Activated naive CD4-positive, alpha-beta T cell treated with anti-CD3 and anti-CD28 coated beads for 36 hours (primary cell): ENCODE measurements around the gene TCF4. TPM values are rescaled to one million over a fixed set of nuclear protein-coding genes. Genes with fewer than 3 reads are reported as not detected.

Experiments
- CTCF ChIA-PET: fragments of 350-600 bp; sonication (Branson Sonifier 250); formaldehyde crosslinking; loops from one replicate; lab custom pipeline; 2021; ENCODE audit warnings: antibody characterized with exemption; lab: Charles Lee
- DNase-seq: peaks from one replicate; pipeline ENCODE4 v3.0.0-alpha.2; 2020
- H3K27ac Mint-ChIP-seq: one replicate; pipeline ENCODE4 v1.8.0; 2021; ENCODE audit warnings: mild to moderate bottlenecking, mixed read lengths
- H3K27me3 Mint-ChIP-seq: one replicate; pipeline ENCODE4 v1.8.0; 2021; ENCODE audit warnings: low read depth, mixed read lengths
- H3K36me3 Mint-ChIP-seq: one replicate; pipeline ENCODE4 v1.8.0; 2021; ENCODE audit warnings: low read depth, mixed read lengths
- H3K4me1 Mint-ChIP-seq: one replicate; pipeline ENCODE4 v1.8.0; 2021; ENCODE audit warnings: low read depth, mixed read lengths
- H3K4me3 Mint-ChIP-seq: one replicate; pipeline ENCODE4 v1.8.0; 2021; ENCODE audit warnings: mild to moderate bottlenecking, moderate library complexity, mixed read lengths
- H3K9me3 Mint-ChIP-seq: one replicate; pipeline ENCODE4 v1.8.0; 2021; ENCODE audit warnings: mixed read lengths
- intact Hi-C: fragments of 100-400 bp; cut with micrococcal nuclease; formaldehyde crosslinking; loops from one replicate; pipeline ENCODE4 v1.15.1; 2023
- total RNA-seq, 2 experiments: library from RNA; stranded (reverse); gene quantifications; one replicate each; pipeline ENCODE4 v1.2.3, GENCODE V29; 2021

The TCF4 gene
- total RNA-seq, 2 experiments from 2014 or later, result 0.49 to 0.91 TPM

DNA sequence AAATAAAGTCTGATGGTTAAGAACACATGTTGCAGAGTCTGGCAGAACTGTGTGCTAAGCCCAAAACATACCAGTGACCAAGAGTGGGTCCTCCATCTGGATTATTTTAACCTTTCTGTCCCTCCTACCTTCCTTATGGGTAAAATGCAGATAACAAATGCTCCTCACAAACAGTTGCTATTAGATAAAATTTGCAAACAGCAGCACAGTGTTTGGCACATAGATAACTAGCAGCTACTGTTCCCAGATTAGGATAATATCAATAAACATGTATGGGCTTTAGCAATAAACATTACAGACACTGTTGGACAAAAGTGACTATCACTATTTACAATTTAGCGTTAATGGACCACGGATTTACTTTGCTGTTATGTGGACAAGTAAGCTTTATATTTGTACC is 154.9 kb downstream of the TCF4 start:
- Mint-ChIP-seq H3K9me3 (no peaks in the 10 kb centered on the region), H3K4me3 (no peak overlapping the region), H3K27me3 (no peaks in the 10 kb centered on the region), H3K27ac (no peak overlapping the region), H3K36me3 (no peaks in the 10 kb centered on the region), H3K4me1 (no peaks in the 10 kb centered on the region)
- intact Hi-C loops, result no loop called here
- CTCF ChIA-PET, result no interaction called here
- no peak for DNase-seq

DNA sequence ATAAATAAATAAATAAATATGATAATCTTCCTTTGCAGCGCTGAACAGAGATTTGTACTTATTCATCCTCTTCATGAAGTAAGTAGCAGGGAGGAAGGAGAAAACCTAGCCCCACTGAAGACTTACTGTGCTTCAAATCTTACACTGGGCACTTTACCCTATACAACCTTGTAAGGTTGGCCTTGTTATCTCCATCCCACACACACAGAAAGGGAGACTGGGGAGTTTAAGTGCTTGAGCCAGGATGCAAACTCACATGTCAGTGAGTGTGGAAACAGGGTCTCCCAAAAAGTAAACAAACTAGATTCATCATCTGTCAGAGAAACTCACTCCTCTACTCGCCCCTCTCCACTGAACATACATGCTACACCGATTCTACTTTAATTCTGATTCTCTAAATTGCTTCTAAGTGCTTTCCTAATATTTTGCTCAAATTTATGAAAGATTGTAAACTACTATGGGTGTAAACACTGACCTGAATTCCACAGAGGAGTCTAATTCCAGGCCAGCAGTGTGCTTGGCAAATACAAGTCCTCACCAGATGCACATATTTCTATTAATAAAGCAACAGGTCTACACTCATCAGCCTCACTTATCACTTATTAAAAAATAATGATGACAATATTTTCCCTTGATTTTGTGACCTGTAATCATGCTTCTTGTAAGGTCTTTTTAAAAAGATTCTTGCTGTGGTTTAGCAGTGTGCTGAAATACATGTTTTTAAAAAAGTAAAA is 155.5 kb downstream of the TCF4 start:
- no peak for DNase-seq
- H3K4me3 Mint-ChIP-seq, result no peak overlapping the region

DNA sequence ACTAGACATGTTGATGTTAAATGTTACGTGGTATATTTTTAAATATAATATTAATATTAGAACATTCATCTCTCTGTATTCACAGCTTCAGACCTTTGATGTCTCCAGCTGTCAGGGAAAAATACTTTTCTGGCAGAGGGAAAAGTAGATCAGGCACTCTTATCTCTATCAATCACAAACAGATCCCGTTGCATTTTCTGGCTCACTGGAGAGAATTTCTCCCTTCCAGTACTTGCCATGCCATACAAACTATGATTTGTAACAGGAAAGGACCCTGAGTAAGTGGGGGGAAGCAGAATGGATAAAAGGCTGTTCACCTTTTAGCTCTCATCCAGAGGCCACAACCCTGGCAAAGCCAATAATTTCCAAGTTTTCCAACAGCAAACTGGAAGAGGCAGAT is 158.0 kb downstream of the TCF4 start:
- H3K27ac Mint-ChIP-seq, result no peak overlapping the region
- intact Hi-C loops, result no loop called here
- H3K4me3 Mint-ChIP-seq, result no peak overlapping the region
- H3K27me3 Mint-ChIP-seq, result no peaks in the 10 kb centered on the region
- CTCF ChIA-PET, result interaction anchor here (0.6 kb wide), 1 partner anchor 75 kb away, joined by 3 read pairs; no protein-coding TSS in a partner anchor
- H3K9me3 Mint-ChIP-seq, result no peaks in the 10 kb centered on the region
- DNase-seq, result no peak
- no peaks in the 10 kb centered on the region for H3K36me3 Mint-ChIP-seq
- no peaks in the 10 kb centered on the region for H3K4me1 Mint-ChIP-seq

More for the DNA sequence above, 155.5 kb downstream of the TCF4 start:
- Mint-ChIP-seq H3K27me3 (no peaks in the 10 kb centered on the region), H3K36me3 (no peaks in the 10 kb centered on the region), H3K9me3 (no peaks in the 10 kb centered on the region), H3K27ac (no peak overlapping the region), H3K4me1 (no peaks in the 10 kb centered on the region)
- CTCF ChIA-PET, result no interaction called here
- intact Hi-C loops, result no loop called here

DNA sequence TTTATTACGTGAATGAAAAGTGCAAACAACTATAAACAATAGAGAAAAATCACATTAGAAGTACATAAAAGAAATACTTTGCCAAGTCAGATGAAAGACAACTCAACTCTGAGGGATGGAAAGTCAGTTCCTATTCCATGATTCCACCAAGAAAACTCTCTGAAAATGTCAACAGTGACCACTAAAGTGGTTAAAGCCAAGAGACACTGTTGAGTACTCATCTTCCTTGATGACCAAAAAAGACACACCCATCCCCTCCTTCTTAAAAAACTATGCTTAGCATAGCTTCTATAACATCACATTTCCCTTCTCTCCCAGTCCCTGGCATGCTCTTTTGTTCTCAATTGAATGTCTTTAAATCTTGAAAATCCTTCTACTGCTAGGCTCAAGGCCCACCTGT is 160.0 kb downstream of the TCF4 start:
- Mint-ChIP-seq H3K9me3 (no peaks in the 10 kb centered on the region), H3K4me1 (no peaks in the 10 kb centered on the region), H3K4me3 (no peak overlapping the region), H3K27ac (no peak overlapping the region), H3K27me3 (peaks cover 11% of the 10 kb centered on the region), H3K36me3 (no peaks in the 10 kb centered on the region)
- CTCF ChIA-PET, result no interaction called here
- intact Hi-C loops, result no loop called here
- DNase-seq, result no peak

DNA sequence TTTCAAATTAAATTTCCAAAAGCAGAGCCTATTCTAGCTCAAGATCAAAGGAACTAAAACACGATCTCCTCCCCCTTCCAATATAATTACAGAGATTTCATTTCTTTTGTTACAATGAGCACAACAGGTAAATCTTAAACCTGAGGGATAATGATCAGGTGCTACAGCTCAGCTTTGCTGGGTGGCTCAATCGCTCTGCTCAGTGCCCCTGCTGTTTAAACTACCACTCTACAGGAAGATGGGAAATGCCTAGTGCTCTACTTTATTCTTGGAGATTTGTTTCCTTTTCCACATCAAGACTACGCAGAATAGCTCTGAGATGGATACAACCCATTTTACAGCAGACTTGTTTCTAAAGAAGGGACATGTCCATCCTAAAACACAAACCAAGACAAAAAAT is 162.3 kb downstream of the TCF4 start:
- Mint-ChIP-seq H3K4me3 (no peak overlapping the region), H3K9me3 (no peaks in the 10 kb centered on the region), H3K27ac (no peak overlapping the region), H3K36me3 (no peaks in the 10 kb centered on the region), H3K27me3 (peaks cover 16% of the 10 kb centered on the region), H3K4me1 (no peaks in the 10 kb centered on the region)
- intact Hi-C loops, result no loop called here
- CTCF ChIA-PET, result interaction anchor here (1.3 kb wide), 1 partner anchor 10 kb away, joined by 6 read pairs; no protein-coding TSS in a partner anchor
- DNase-seq, result no peak

DNA sequence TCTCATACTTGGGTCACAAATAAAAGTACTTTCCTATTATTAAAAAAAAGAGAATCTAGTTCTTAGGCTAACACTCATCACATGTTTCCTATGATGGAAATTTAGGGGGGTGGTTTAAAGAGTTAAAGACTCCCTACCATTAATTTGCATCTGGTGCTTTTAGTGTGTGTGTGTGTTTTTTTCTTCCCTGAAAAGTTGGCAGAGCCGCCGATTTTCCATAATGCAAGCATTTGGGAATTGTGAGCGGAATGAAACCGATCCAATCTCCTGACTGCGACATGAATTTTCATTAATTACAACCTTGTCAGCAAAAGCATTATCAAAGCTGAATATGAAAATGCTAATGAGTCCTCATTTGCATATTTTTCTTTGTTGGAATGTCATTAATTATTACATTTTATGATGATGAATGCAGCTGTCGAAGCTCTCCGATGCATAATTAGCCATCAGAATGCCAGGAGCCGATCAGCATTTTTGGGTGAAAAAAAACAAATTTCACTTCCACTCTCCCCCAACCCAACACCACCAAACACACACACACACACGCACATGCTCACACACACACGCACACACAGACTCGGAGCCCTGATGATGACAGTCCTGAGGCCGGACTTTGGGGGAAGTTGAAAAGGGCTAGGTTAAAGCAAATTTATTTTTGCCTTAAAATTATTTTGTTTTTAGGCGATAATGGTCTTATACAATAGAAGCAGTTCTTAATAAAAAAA is 165.4 kb downstream of the TCF4 start:
- no peak overlapping the region for H3K27ac Mint-ChIP-seq
- no peak overlapping the region for H3K4me3 Mint-ChIP-seq
- H3K36me3 Mint-ChIP-seq, result no peaks in the 10 kb centered on the region
- no peaks in the 10 kb centered on the region for H3K9me3 Mint-ChIP-seq
- peaks cover 23% of the 10 kb centered on the region for H3K27me3 Mint-ChIP-seq
- DNase-seq, result no peak
- CTCF ChIA-PET, result no interaction called here
- H3K4me1 Mint-ChIP-seq, result peaks cover 5% of the 10 kb centered on the region
- intact Hi-C loops, result no loop called here

DNA sequence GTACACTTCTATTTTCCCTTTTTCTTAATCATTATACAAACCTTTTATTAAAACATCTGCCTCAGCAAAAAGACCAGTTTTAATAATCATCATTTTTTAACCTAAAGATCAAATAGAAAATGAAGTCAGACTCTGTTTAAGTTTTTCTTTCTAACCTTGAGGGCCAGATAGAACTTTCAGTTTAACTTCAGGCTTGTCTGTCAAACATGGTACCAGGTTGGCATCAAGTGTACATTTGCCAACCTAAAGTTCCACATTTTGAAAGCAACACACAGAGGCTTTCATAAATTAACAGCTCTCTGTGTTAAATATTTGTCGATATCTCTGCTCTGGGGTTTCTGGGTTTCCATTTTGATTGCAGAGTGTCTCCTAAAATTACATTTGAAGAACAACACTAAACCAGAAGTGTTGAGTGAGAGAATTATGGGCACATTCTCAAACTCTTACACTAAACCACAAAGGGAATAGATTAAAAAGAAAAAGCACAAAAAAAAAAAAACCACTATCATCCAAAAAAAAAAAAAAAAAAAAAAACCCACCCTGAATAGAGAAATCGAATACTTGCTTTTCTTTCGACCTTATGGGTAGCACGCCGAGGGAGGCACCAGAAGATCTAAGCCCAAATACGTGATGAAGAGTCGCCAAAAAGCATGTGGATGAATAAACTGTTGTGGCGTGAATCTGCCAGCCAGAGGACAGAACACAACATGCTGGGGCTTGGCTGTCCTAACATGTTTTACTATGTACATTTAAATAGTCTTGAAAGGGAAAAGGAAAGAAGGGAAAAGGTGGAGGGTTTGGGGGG is 166.2 kb downstream of the TCF4 start:
- H3K36me3 Mint-ChIP-seq, result no peaks in the 10 kb centered on the region

DNA sequence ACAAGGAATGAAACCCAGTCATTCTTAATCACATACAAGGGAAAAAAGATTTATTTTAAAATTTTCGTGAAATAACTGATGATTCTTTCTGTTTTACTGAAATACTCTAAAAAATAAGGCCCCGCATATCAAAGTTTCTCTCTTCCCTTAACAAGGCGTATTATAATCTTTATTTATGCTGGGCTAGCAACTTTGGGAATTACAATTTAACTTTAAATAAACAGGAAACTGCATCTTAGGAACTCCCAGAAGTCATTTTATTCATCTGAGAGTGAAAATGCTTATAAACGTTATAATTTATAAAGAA is 166.7 kb downstream of the TCF4 start:
- Mint-ChIP-seq H3K27me3 (peaks cover 23% of the 10 kb centered on the region), H3K9me3 (no peaks in the 10 kb centered on the region), H3K36me3 (no peaks in the 10 kb centered on the region), H3K4me1 (peaks cover 5% of the 10 kb centered on the region), H3K4me3 (no peak overlapping the region), H3K27ac (no peak overlapping the region)
- intact Hi-C loops, result no loop called here
- CTCF ChIA-PET, result no interaction called here
- no peak for DNase-seq

More for the DNA sequence above, 166.2 kb downstream of the TCF4 start:
- intact Hi-C loops, result no loop called here
- DNase-seq, result no peak
- no peak overlapping the region for H3K27ac Mint-ChIP-seq
- peaks cover 23% of the 10 kb centered on the region for H3K27me3 Mint-ChIP-seq
- H3K9me3 Mint-ChIP-seq, result no peaks in the 10 kb centered on the region
- no peak overlapping the region for H3K4me3 Mint-ChIP-seq
- CTCF ChIA-PET, result no interaction called here
- H3K4me1 Mint-ChIP-seq, result peaks cover 5% of the 10 kb centered on the region

DNA sequence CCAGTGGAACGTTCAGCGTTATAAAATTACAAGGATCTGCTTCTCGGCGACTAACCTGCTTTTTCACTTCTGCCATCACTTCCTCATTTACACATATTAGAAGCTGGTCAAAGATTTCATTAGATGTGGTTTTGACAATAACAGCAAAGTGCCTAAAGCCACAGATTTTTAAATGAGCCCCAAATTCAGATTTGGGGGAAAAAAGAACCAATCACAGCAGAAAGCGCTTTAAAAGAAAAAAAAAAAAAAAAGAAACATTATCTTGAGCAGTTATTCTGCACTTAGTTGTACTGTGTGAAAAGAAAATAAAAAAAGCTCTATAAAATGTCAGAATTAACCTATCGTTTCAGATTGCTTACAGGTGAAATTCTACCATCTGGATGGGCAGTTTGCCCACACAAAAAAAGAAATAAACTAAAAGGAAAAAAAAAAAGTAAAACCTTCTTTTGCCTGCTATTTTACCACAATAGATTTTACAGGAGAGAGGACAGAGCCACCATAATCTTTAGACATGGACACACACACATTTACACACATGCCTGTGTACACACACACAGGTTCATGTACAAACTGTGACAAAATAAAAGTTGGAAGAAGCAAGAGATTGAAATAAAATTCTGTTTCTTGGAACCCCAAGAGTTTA is 167.2 kb downstream of the TCF4 start:
- CTCF ChIA-PET, result no interaction called here
- DNase-seq, result no peak
- no peaks in the 10 kb centered on the region for H3K36me3 Mint-ChIP-seq
- no peaks in the 10 kb centered on the region for H3K9me3 Mint-ChIP-seq
- no peak overlapping the region for H3K4me3 Mint-ChIP-seq
- intact Hi-C loops, result no loop called here
- H3K4me1 Mint-ChIP-seq, result peaks cover 5% of the 10 kb centered on the region
- H3K27ac Mint-ChIP-seq, result no peak overlapping the region
- H3K27me3 Mint-ChIP-seq, result peaks cover 23% of the 10 kb centered on the region

DNA sequence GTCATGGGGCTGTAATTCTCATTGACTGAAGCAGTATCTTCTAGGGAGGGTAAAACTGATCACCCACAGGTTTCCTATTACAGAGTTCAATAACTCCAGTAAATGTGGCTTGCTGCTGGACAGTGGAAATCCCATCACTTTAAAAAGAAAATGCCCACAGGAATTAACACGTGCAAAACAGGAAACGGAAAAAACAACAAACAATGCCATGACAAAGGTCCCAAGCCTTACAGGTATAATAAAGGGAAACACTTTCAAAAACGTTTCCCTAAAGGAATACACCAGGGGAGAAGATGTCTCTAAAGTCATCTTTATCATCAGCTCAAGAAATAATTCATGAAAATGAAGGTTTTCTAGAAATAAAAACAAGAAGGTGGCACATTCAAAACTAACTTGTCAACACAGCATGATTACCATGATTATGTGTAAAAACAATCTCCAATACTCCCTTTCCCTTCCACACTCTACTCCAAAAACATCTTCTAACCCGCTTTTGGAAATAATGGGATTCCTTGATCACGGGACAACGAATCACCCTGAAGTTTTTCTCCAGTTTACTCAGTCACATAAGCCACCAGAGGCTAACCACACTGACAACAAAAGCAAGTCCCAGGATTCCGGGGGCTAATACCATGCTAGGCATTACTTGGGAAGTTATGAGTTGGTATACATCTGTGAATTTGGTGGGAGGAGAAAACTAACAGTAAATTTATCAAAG is 167.9 kb downstream of the TCF4 start:
- Mint-ChIP-seq H3K9me3 (no peaks in the 10 kb centered on the region), H3K36me3 (no peaks in the 10 kb centered on the region), H3K4me3 (no peak overlapping the region), H3K27ac (no peak overlapping the region), H3K4me1 (peaks cover 5% of the 10 kb centered on the region), H3K27me3 (peaks cover 23% of the 10 kb centered on the region)
- intact Hi-C loops, result loop anchor here (10.0 kb wide), 2 partner anchors 55 to 185 kb away; no protein-coding TSS in a partner anchor
- CTCF ChIA-PET, result no interaction called here
- DNase-seq, result no peak

DNA sequence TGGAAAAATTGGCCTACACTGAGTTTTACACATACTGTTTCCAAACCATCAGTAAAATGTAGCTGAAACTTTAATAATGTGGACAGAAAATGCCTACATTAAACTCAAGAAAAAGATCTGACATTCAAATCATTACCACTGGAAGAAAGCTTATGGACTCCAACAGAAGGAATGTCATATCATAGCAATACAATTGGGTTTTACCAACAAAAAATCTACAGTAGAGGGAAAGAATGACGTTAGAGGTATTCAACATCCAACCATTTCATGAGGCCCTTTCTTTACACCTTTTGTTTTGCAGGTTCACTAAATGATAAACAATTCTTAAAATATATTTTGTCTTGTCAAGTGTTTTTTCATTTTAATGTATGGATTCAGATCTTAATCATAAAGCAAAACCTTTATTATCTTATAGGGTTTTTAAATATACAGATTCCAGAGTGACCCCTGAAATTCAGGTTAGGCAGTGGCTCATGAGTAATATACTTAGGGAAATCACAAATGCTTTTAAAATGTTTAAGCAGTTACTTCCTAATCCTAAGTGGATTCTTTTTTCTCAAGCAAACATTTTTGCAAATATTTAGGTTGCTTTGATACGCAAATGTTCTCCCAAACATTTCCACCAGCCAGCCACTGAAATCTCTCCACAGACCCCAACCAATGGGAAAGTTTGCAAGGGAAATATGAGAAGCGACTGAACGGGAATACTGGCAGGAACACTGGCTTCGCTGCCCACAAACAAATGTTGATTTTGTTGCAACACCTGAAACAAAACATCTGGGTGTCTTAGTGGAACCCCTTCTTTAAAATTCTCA is 168.7 kb downstream of the TCF4 start:
- Mint-ChIP-seq H3K9me3 (no peaks in the 10 kb centered on the region), H3K4me3 (no peak overlapping the region), H3K36me3 (no peaks in the 10 kb centered on the region), H3K27me3 (peaks cover 23% of the 10 kb centered on the region), H3K27ac (no peak overlapping the region), H3K4me1 (peaks cover 5% of the 10 kb centered on the region)
- intact Hi-C loops, result loop anchor here (10.0 kb wide), 2 partner anchors 55 to 185 kb away; no protein-coding TSS in a partner anchor
- no peak for DNase-seq
- CTCF ChIA-PET, result no interaction called here
